Duodenal mucosa (tissue), 2 donors: ENCODE results near the gene HLA-E.

Experiments
- H3K27ac ChIP-seq: one replicate; pipeline ENCODE4 v1.7.0; 2013; ENCODE audit warnings: low read depth, low read length
- H3K27me3 ChIP-seq, 2 donors: one replicate each; pipeline ENCODE4 v1.7.0; 2013; ENCODE audit warnings: low read length in 2 of 2, control low read depth in 1 of 2; ENCODE audit not compliant: insufficient read depth in 2 of 2, control insufficient read depth in 1 of 2
- H3K36me3 ChIP-seq, 2 donors: one replicate each; pipeline ENCODE4 v1.7.0; 2013; ENCODE audit warnings: low read length in 2 of 2, control low read depth in 1 of 2; ENCODE audit not compliant: insufficient read depth in 2 of 2, control insufficient read depth in 1 of 2
- H3K4me1 ChIP-seq, 2 donors: one replicate each; pipeline ENCODE4 v1.7.0; 2013; ENCODE audit warnings: low read length in 2 of 2, control low read depth in 1 of 2; ENCODE audit not compliant: insufficient read depth in 2 of 2, control insufficient read depth in 1 of 2
- H3K4me3 ChIP-seq, 2 donors: one replicate each; pipeline ENCODE4 v1.7.0; 2013; ENCODE audit warnings: low read length in 2 of 2, low read depth in 1 of 2
- H3K9ac ChIP-seq, 2 donors: one replicate each; pipeline ENCODE4 v1.7.0; 2013; ENCODE audit warnings: low read length in 2 of 2, low read depth in 1 of 2
- H3K9me3 ChIP-seq, 2 donors: one replicate each; pipeline ENCODE4 v1.7.0; 2013; ENCODE audit warnings: low read length in 2 of 2, control low read depth in 1 of 2; ENCODE audit not compliant: control insufficient read depth in 1 of 2

HLA-E gene

GRCh38 chr6:30541515-30542403, 52.5 kb downstream of the HLA-E start:
- Histone ChIP-seq H3K4me1 (peaks cover 6 to 13% of the 10 kb centered on the region in 2 donors), H3K27me3 (no peaks in the 10 kb centered on the region), H3K9me3 (no peaks in the 10 kb centered on the region), H3K9ac (peak overlapping the region; percentile 31 to 57), H3K36me3 (peaks cover 7 to 12% of the 10 kb centered on the region in 2 donors), H3K4me3 (peak overlapping the region; percentile 70 to 73), H3K27ac (no peak overlapping the region)

- no peaks in the 10 kb centered on the region for H3K27me3 ChIP-seq
- no peak overlapping the region for H3K27ac ChIP-seq
- H3K36me3 ChIP-seq, result peaks cover 9 to 19% of the 10 kb centered on the region in 2 donors
- peak overlapping the region in 1 of 2 donors; percentile 57 for H3K9ac ChIP-seq
- H3K9me3 ChIP-seq, result no peaks in the 10 kb centered on the region
- peak overlapping the region in 1 of 2 donors; percentile 73 for H3K4me3 ChIP-seq
- peaks cover 6 to 13% of the 10 kb centered on the region in 2 donors for H3K4me1 ChIP-seq
Observed at GRCh38 chr6:30542404-30542725, 53.1 kb downstream of the HLA-E start.

GRCh38 chr6:30542915-30543314, 53.6 kb downstream of the HLA-E start:
- Histone ChIP-seq H3K36me3 (peaks cover 9 to 21% of the 10 kb centered on the region in 2 donors), H3K4me3 (no peak overlapping the region), H3K27me3 (no peaks in the 10 kb centered on the region), H3K9me3 (no peaks in the 10 kb centered on the region), H3K27ac (no peak overlapping the region), H3K4me1 (peaks cover 6 to 13% of the 10 kb centered on the region in 2 donors), H3K9ac (no peak overlapping the region)
